CD14-positive monocyte (primary cell): Measurements from ENCODE around the gene SETBP1. TPM values are rescaled to one million over a fixed set of nuclear protein-coding genes. Genes with fewer than 3 reads are reported as not detected.

Source experiments
- DNase-seq, 3 donors: peaks; one replicate each; pipeline ENCODE4 v3.0.0-alpha.2; 2011 to 2022
- H2AFZ ChIP-seq: 2 replicates; pipeline ENCODE4 v1.6.0; 2012; ENCODE audit warnings: mild to moderate bottlenecking, low read depth, low read length, inconsistent platforms; ENCODE audit not compliant: insufficient read depth, poor library complexity, severe bottlenecking
- H3K27ac ChIP-seq, 2 donors: 1 replicate in 1 of 2; 2 replicates in 1 of 2; pipeline ENCODE4 v1.5.1; 2012 to 2013; ENCODE audit warnings: low read length in 2 of 2, control low read depth in 1 of 2, inconsistent platforms in 1 of 2, low read depth in 1 of 2, mild to moderate bottlenecking in 1 of 2
- H3K27me3 ChIP-seq, 2 donors: one replicate each; pipeline versions ENCODE4 v1.6.0 to v1.6.1; 2011 to 2013; ENCODE audit warnings: low read length in 2 of 2; ENCODE audit not compliant: control insufficient read depth in 2 of 2, insufficient read depth in 2 of 2
- H3K36me3 ChIP-seq, 2 donors: replicated peaks in 1 of 2; 1 replicate in 1 of 2; 2 replicates in 1 of 2; pipeline versions ENCODE4 v1.5.1 to v1.6.1; 2012 to 2013; ENCODE audit warnings: low read length in 2 of 2, control low read depth in 1 of 2, inconsistent platforms in 1 of 2, mild to moderate bottlenecking in 1 of 2; ENCODE audit not compliant: insufficient read depth in 2 of 2, control insufficient read depth in 1 of 2
- H3K4me1 ChIP-seq, 2 donors: 1 replicate in 1 of 2; 2 replicates in 1 of 2; pipeline versions ENCODE4 v1.5.1 to v1.6.1; 2012 to 2013; ENCODE audit warnings: low read length in 2 of 2, control low read depth in 1 of 2, inconsistent platforms in 1 of 2, mild to moderate bottlenecking in 1 of 2, moderate library complexity in 1 of 2; ENCODE audit not compliant: insufficient read depth in 2 of 2, control insufficient read depth in 1 of 2
- H3K4me2 ChIP-seq: replicated peaks from 2 replicates; pipeline ENCODE3; 2012; ENCODE audit warnings: low read length, moderate library complexity, mild to moderate bottlenecking; ENCODE audit not compliant: poor library complexity, severe bottlenecking; ENCODE audit errors: extremely low read depth
- H3K4me3 ChIP-seq, 3 experiments: fragments of 200-600 bp in 1 of 3; sonication (generic) in 1 of 3; replicated peaks in 1 of 3; 1 replicate in 2 of 3; 2 replicates in 1 of 3; pipeline ENCODE4 v1.5.1; 2011 to 2013; ENCODE audit warnings: low read length in 3 of 3, mild to moderate bottlenecking in 3 of 3, control low read depth in 2 of 3, low read depth in 2 of 3, inconsistent platforms in 1 of 3, moderate library complexity in 1 of 3
- H3K79me2 ChIP-seq: 2 replicates; pipeline ENCODE4 v1.6.0; 2012; ENCODE audit warnings: mild to moderate bottlenecking, control low read depth, inconsistent platforms, low read length, moderate library complexity; ENCODE audit not compliant: insufficient read depth
- H3K9ac ChIP-seq: 2 replicates; pipeline ENCODE4 v1.6.0; 2017; ENCODE audit warnings: low read length, mild to moderate bottlenecking; ENCODE audit not compliant: insufficient read depth, poor library complexity, severe bottlenecking
- H3K9me3 ChIP-seq, 2 donors: replicated peaks in 1 of 2; 1 replicate in 1 of 2; 2 replicates in 1 of 2; pipeline versions ENCODE4 v1.5.1 to v1.6.1; 2012 to 2013; ENCODE audit warnings: low read length in 2 of 2, control low read depth in 1 of 2; ENCODE audit not compliant: control insufficient read depth in 1 of 2, insufficient read depth in 1 of 2
- H4K20me1 ChIP-seq: 2 replicates; pipeline ENCODE4 v1.6.0; 2012; ENCODE audit warnings: mild to moderate bottlenecking, low read length, control low read depth, moderate library complexity; ENCODE audit not compliant: insufficient read depth
- H3K27ac Mint-ChIP-seq, 7 donors: one replicate each; pipeline ENCODE4 v1.8.0; 2020; ENCODE audit warnings: mild to moderate bottlenecking in 7 of 7, mixed read lengths in 7 of 7, moderate library complexity in 6 of 7, inconsistent platforms in 2 of 7
- H3K27me3 Mint-ChIP-seq, 3 donors: one replicate each; pipeline ENCODE4 v1.8.0; 2021 to 2022; ENCODE audit warnings: low read depth in 3 of 3, mild to moderate bottlenecking in 3 of 3, mixed read lengths in 3 of 3, moderate library complexity in 3 of 3, inconsistent platforms in 1 of 3
- H3K36me3 Mint-ChIP-seq, 2 donors: one replicate each; pipeline ENCODE4 v1.8.0; 2020; ENCODE audit warnings: mixed read lengths in 2 of 2, inconsistent platforms in 1 of 2, mild to moderate bottlenecking in 1 of 2
- H3K4me1 Mint-ChIP-seq: one replicate; pipeline ENCODE4 v1.8.0; 2020; ENCODE audit warnings: mild to moderate bottlenecking, mixed read lengths
- H3K4me3 Mint-ChIP-seq, 2 donors: one replicate each; pipeline ENCODE4 v1.8.0; 2020; ENCODE audit warnings: mild to moderate bottlenecking in 2 of 2, mixed read lengths in 2 of 2, moderate library complexity in 1 of 2
- H3K9me3 Mint-ChIP-seq, 7 donors: one replicate each; pipeline ENCODE4 v1.8.0; 2020 to 2022; ENCODE audit warnings: mixed read lengths in 7 of 7, mild to moderate bottlenecking in 6 of 7, moderate library complexity in 6 of 7, inconsistent platforms in 2 of 7
- CTCF ChIP-seq: fragments of 200-600 bp; IDR thresholded peaks from one replicate; pipeline ENCODE4 v1.8.0; 2022; ENCODE audit warnings: antibody characterized with exemption, mild to moderate bottlenecking
- WGBS: methylation state at CpG from one replicate; pipeline ENCODE4 v1.1.5; 2013; ENCODE audit warnings: missing lambda C conversion rate; ENCODE audit not compliant: insufficient coverage; 5-methylcytosine and 5-hydroxymethylcytosine counted together
- intact Hi-C, 2 donors: fragments of 100-400 bp; cut with micrococcal nuclease; formaldehyde crosslinking; loops; one replicate each; pipeline versions ENCODE4 v1.15.0 to v1.15.1; 2023
- polyA plus RNA-seq, 3 donors: library from polyadenylated mRNA; depleted of rRNA in 1 of 3; unstranded in 2 of 3; stranded (reverse) in 1 of 3; fragments of 300-500 nt in 2 of 3; fragments of >200 nt in 1 of 3; fragmentation: Illumina TruSeq in 2 of 3; gene quantifications; 1 replicate in 2 of 3; 2 replicates in 1 of 3; pipeline ENCODE4 v1.2.3, GENCODE V29; 2012 to 2021

SETBP1 gene
- polyA plus RNA-seq, 3 donors: 0.01 to 1.2 TPM; not detected in 1

GRCh38 chr18:44944461-44944860, 263.8 kb downstream of the SETBP1 start:
- no peaks in the 10 kb centered on the region for H3K36me3 Mint-ChIP-seq
- no peak for TF ChIP-seq CTCF
- Histone ChIP-seq H3K79me2 (no peaks in the 10 kb centered on the region), H3K4me2 (no peak overlapping the region), H4K20me1 (no peaks in the 10 kb centered on the region), H3K9me3 (no peaks in the 10 kb centered on the region), H3K4me1 (peaks cover 10 to 14% of the 10 kb centered on the region in 2 donors), H2AFZ (no peak overlapping the region), H3K27me3 (no peaks in the 10 kb centered on the region), H3K27ac (no peak overlapping the region), H3K4me3 (no peak overlapping the region), H3K36me3 (no peaks in the 10 kb centered on the region), H3K9ac (no peak overlapping the region)
- no peak overlapping the region for H3K4me3 Mint-ChIP-seq
- no CpG with 5 or more reads among the region's 1 CpG for WGBS
- intact Hi-C loops: no loop called here
- H3K4me1 Mint-ChIP-seq: peaks cover 16% of the 10 kb centered on the region
- peaks cover 0 to 4% (median 0%) of the 10 kb centered on the region in 3 donors for H3K27me3 Mint-ChIP-seq
- no peak for DNase-seq
- peaks cover 0 to 2% (median 0%) of the 10 kb centered on the region in 7 donors for H3K9me3 Mint-ChIP-seq
- no peak overlapping the region for H3K27ac Mint-ChIP-seq

DNA sequence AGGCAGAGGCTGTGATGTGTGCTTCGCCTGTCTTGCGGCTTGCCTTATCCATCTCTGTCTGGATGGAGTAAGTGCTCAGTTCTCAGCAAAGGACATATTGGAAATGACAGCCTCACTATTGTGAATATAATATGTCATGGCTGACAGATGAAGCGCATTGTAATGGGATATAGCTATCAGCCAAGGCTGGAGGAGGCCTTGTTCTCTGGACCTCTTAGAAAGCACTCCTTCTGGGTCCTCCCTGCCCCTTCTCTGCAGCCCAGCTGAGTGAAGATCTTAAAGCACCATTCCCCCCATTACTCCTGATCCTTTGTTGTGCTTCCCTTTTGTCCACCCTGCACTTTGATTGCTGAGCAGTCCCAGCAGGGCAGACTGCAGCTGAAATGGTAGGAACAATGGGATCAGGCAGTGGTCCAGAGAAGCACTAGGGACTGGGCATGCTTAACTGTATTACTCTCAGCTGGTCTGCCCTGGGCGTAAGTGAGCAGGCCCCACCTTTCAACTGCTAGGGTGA, 265.3 kb downstream of the SETBP1 start:
- H2AFZ ChIP-seq: no peak overlapping the region
- TF ChIP-seq CTCF: no peak
- WGBS: 100% methylated on average over 2 of the region's 4 CpGs
- H3K27me3 Mint-ChIP-seq: peaks cover 0 to 7% (median 0%) of the 10 kb centered on the region in 3 donors
- H4K20me1 ChIP-seq: no peaks in the 10 kb centered on the region
- H3K4me3 Mint-ChIP-seq: no peak overlapping the region
- no peak overlapping the region for H3K4me3 ChIP-seq
- H3K79me2 ChIP-seq: no peaks in the 10 kb centered on the region
- no peak overlapping the region for H3K27ac ChIP-seq
- H3K9me3 Mint-ChIP-seq: peaks cover 0 to 6% (median 4%) of the 10 kb centered on the region in 7 donors
- H3K9ac ChIP-seq: no peak overlapping the region
- H3K27me3 ChIP-seq: no peaks in the 10 kb centered on the region
- H3K4me1 Mint-ChIP-seq: peaks cover 16% of the 10 kb centered on the region
- H3K4me2 ChIP-seq: no peak overlapping the region
- peaks cover 0 to 1% of the 10 kb centered on the region in 2 donors for H3K9me3 ChIP-seq
- no peak for DNase-seq
- H3K27ac Mint-ChIP-seq: no peak overlapping the region
- intact Hi-C loops: no loop called here
- peaks cover 10 to 12% of the 10 kb centered on the region in 2 donors for H3K4me1 ChIP-seq
- H3K36me3 Mint-ChIP-seq: no peaks in the 10 kb centered on the region
- H3K36me3 ChIP-seq: no peaks in the 10 kb centered on the region
